ENCODE results near the gene LUZP2.

DNA sequence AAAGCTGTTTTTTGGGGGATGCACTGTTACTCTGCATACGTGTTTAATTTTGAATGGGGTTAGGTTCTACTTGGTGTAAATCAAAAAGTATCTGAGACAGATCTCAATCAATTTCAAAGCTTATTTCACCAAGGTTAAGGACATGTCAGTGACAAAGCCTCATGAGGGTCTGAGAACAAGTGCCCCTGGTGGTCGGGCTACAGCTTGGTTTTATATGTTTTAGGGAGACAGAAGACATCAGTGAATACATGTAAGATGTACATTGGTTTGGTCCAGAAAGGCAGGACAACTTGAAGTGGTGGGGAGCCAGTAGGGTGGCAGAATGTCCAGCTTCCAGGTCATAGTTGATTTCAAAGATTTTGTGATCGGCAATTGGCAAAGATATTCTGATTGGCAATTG is 262.9 kb downstream of the LUZP2 start:
- TF ChIP-seq GATA2 (IDR thresholded peaks at IDR 0.05; ENCODE audit: low read depth, low read length) (no peak), GATA3 (IDR thresholded peaks at IDR 0.05; ENCODE audit: low read depth, low read length) (no peak)
